Nephron progenitor cell (in vitro differentiated cells): ENCODE results near the gene TSC22D3.

Experiments
- DNase-seq: peaks from one replicate; pipeline ENCODE4 v3.0.0; 2021
- H3K27ac Mint-ChIP-seq: 2 replicates; pipeline ENCODE4 v1.8.0; 2021; ENCODE audit warnings: mild to moderate bottlenecking, moderate library complexity, mixed read lengths
- H3K27me3 Mint-ChIP-seq: 2 replicates; pipeline ENCODE4 v1.8.0; 2021; ENCODE audit warnings: mild to moderate bottlenecking, low read depth, mixed read lengths; ENCODE audit not compliant: poor library complexity
- H3K36me3 Mint-ChIP-seq: 2 replicates; pipeline ENCODE4 v1.8.0; 2021; ENCODE audit warnings: low read depth, mixed read lengths
- H3K4me1 Mint-ChIP-seq: 2 replicates; pipeline ENCODE4 v1.8.0; 2021; ENCODE audit warnings: mixed read lengths
- H3K4me3 Mint-ChIP-seq: 2 replicates; pipeline ENCODE4 v1.8.0; 2021; ENCODE audit warnings: mild to moderate bottlenecking, moderate library complexity, mixed read lengths
- H3K9me3 Mint-ChIP-seq: 2 replicates; pipeline ENCODE4 v1.8.0; 2021; ENCODE audit warnings: mild to moderate bottlenecking, moderate library complexity, mixed read lengths
- TF ChIP-seq, protein P1 (sequence below): fragments of 200-600 bp; sonication (generic); IDR thresholded peaks from 2 replicates; pipeline ENCODE4 v1.5.0; 2021; ENCODE audit warnings: antibody characterized with exemption

The TSC22D3 gene

DNA sequence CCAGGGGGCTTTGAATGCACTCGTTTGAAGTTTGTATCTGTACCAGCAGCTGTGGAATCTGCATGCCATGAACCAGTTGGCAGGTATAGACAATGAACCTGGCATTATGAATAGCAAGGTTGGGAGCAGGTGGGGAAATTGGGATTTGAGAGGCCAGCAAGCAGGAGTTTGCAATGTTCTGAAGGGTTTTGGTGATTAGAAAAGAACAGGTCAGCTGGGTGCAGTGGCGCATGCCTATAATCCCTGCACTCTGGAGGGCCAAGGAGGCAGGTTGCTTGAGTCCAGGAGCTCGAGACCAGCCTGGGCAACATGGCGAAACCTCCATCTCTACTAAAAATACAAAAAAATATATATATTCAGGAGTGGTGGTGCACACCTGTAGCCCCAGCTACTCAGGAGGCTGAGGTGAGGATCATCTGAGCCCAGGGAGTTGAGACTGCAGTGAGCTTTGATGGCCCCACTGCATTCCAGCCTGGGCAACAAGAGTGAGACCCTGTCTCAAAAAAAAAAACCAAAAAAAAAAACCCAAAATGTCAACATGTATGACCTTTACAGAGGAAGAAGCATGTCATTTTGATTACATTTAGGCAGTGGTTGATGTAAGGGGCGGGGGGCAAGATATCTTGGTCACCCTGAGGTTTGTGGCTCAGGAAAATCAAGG lies 63.9 kb downstream of the TSC22D3 start:
- H3K27ac Mint-ChIP-seq = peak overlapping the region; percentile 99
- H3K4me1 Mint-ChIP-seq = peaks cover 42% of the 10 kb centered on the region
- peaks cover 23% of the 10 kb centered on the region for H3K36me3 Mint-ChIP-seq
- no peak for DNase-seq
- H3K27me3 Mint-ChIP-seq = peaks cover 7% of the 10 kb centered on the region
- peaks cover 47% of the 10 kb centered on the region for H3K9me3 Mint-ChIP-seq
- no peak overlapping the region for H3K4me3 Mint-ChIP-seq
- TF ChIP-seq, protein P1, sequence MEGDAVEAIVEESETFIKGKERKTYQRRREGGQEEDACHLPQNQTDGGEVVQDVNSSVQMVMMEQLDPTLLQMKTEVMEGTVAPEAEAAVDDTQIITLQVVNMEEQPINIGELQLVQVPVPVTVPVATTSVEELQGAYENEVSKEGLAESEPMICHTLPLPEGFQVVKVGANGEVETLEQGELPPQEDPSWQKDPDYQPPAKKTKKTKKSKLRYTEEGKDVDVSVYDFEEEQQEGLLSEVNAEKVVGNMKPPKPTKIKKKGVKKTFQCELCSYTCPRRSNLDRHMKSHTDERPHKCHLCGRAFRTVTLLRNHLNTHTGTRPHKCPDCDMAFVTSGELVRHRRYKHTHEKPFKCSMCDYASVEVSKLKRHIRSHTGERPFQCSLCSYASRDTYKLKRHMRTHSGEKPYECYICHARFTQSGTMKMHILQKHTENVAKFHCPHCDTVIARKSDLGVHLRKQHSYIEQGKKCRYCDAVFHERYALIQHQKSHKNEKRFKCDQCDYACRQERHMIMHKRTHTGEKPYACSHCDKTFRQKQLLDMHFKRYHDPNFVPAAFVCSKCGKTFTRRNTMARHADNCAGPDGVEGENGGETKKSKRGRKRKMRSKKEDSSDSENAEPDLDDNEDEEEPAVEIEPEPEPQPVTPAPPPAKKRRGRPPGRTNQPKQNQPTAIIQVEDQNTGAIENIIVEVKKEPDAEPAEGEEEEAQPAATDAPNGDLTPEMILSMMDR = no peak

- DNase-seq = no peak
- TF ChIP-seq, protein P1 = no peak
- Mint-ChIP-seq H3K36me3 (peaks cover 23% of the 10 kb centered on the region), H3K4me3 (peak overlapping the region; percentile 48), H3K27me3 (peaks cover 7% of the 10 kb centered on the region), H3K4me1 (peaks cover 43% of the 10 kb centered on the region), H3K9me3 (peaks cover 47% of the 10 kb centered on the region), H3K27ac (peak overlapping the region; percentile 99)
Measured at GRCh38 chrX:107710617-107711391, 64.8 kb downstream of the TSC22D3 start.

DNA sequence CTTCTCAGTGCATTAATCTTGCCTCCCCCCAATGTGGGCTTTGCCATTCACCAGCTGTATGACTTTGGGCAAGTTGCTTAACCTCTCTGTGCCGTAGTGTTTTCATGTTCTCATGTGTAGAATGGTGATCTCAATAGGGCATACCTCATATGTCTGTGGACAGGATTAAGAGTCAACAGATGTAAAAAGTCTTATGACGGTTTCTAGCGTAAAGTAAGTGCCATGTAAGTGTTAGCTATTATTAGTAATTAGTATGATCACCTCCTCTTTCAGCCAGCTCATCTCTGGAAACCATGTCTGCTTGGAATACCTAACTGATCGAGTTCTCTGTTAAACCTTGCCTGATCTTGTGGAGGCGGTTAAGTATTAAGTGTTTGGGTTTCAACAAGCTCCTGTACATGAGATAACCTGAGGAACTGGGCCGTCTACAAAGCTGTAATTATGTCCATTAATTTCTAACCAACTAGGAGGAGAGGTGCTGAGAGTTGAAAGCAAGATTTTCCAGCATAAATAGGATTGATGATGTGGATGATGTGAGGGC lies 66.3 kb downstream of the TSC22D3 start:
- TF ChIP-seq, protein P1 = no peak
- Mint-ChIP-seq H3K27ac (no peak overlapping the region), H3K36me3 (peaks cover 16% of the 10 kb centered on the region), H3K4me3 (no peak overlapping the region), H3K4me1 (peaks cover 39% of the 10 kb centered on the region), H3K9me3 (peaks cover 50% of the 10 kb centered on the region), H3K27me3 (peaks cover 7% of the 10 kb centered on the region)
- DNase-seq = no peak

GRCh38 chrX:107708762-107709161 lies 66.8 kb downstream of the TSC22D3 start:
- no peak overlapping the region for H3K27ac Mint-ChIP-seq
- no peak for DNase-seq
- H3K9me3 Mint-ChIP-seq = peaks cover 54% of the 10 kb centered on the region
- H3K4me3 Mint-ChIP-seq = no peak overlapping the region
- H3K27me3 Mint-ChIP-seq = peaks cover 7% of the 10 kb centered on the region
- TF ChIP-seq, protein P1 = no peak
- H3K4me1 Mint-ChIP-seq = peaks cover 44% of the 10 kb centered on the region
- H3K36me3 Mint-ChIP-seq = peaks cover 10% of the 10 kb centered on the region

DNA sequence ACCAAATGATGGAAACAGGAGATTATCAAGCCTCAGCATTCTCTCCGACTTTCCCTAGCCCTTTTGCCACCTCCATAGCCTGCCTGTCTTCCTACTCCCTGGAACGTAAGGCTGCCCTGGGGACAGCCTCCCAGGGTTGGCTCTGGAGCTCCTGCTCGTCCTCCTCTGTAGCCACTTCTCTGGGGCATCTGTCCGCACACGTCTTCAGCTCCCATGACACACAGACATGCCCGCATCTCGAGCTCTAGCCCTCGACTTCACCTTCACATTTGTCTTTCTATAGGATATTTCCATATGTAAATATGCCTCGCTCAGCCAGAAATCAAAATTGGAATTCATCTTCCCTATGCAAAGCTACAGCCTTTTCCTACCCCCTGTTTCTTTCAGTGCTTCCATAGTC lies 67.7 kb downstream of the TSC22D3 start:
- H3K36me3 Mint-ChIP-seq = peaks cover 3% of the 10 kb centered on the region
- TF ChIP-seq, protein P1 = no peak
- H3K27me3 Mint-ChIP-seq = peaks cover 7% of the 10 kb centered on the region
- H3K4me1 Mint-ChIP-seq = peaks cover 44% of the 10 kb centered on the region
- no peak overlapping the region for H3K4me3 Mint-ChIP-seq
- DNase-seq = no peak
- H3K9me3 Mint-ChIP-seq = peaks cover 48% of the 10 kb centered on the region
- H3K27ac Mint-ChIP-seq = no peak overlapping the region
